PFSK-1 (cell line): ENCODE data around the gene ZBTB9.

Experiments
- FOXP2 ChIP-seq: optimal IDR thresholded peaks from 2 replicates; pipeline ENCODE3; 2011; ENCODE audit warnings: borderline replicate concordance, control low read depth, inconsistent platforms; ENCODE audit not compliant: insufficient read depth; ENCODE audit errors: extremely low read length, extremely low read depth
- POLR2AphosphoS5 ChIP-seq: IDR thresholded peaks from 2 replicates; pipeline ENCODE4 v1.6.1; 2012; ENCODE audit warnings: low read depth, mild to moderate bottlenecking, control low read depth, low read length, moderate library complexity
- REST ChIP-seq, 2 experiments: IDR thresholded peaks; 2 replicates each; pipeline versions ENCODE4 v1.6.1 to v1.8.0; 2011 to 2012; ENCODE audit warnings: low read depth in 2 of 2, low read length in 2 of 2, control low read depth in 1 of 2, inconsistent platforms in 1 of 2, mild to moderate bottlenecking in 1 of 2, moderate library complexity in 1 of 2; ENCODE audit not compliant: insufficient read depth in 1 of 2
- SIN3A ChIP-seq: IDR thresholded peaks from 2 replicates; pipeline ENCODE4 v1.6.1; 2012; ENCODE audit warnings: mild to moderate bottlenecking, low read length, moderate library complexity, borderline replicate concordance; ENCODE audit not compliant: insufficient read depth
- TAF1 ChIP-seq: IDR thresholded peaks from 2 replicates; pipeline ENCODE4 v1.6.1; 2012; ENCODE audit warnings: low read length, control low read depth, borderline replicate concordance; ENCODE audit not compliant: insufficient read depth

The ZBTB9 gene

GRCh38 chr6:33453393-33454008 is 875 bp upstream of the ZBTB9 start:
- TF ChIP-seq REST (IDR thresholded peaks at IDR 0.05; ENCODE audit: insufficient read depth in 1 of 2, low read depth in 2 of 2, low read length in 2 of 2) = no peak
- TF ChIP-seq SIN3A = no peak
- no peak for TF ChIP-seq TAF1
- TF ChIP-seq FOXP2 = no peak
- no peak for TF ChIP-seq POLR2AphosphoS5

- no peak for TF ChIP-seq FOXP2
- no peak for TF ChIP-seq POLR2AphosphoS5
- no peak for TF ChIP-seq REST (IDR thresholded peaks at IDR 0.05; ENCODE audit: insufficient read depth in 1 of 2, low read depth in 2 of 2, low read length in 2 of 2)
- TF ChIP-seq TAF1 = no peak
- no peak for TF ChIP-seq SIN3A
These were observed 675 bp downstream of the ZBTB9 start for GRCh38 chr6:33455051-33455450.

GRCh38 chr6:33456156-33456555 is 1.8 kb downstream of the ZBTB9 start:
- no peak for TF ChIP-seq SIN3A
- TF ChIP-seq POLR2AphosphoS5 = no peak
- TF ChIP-seq FOXP2 = no peak
- no peak for TF ChIP-seq TAF1
- TF ChIP-seq REST (IDR thresholded peaks at IDR 0.05; ENCODE audit: insufficient read depth in 1 of 2, low read depth in 2 of 2, low read length in 2 of 2) = no peak

GRCh38 chr6:33458676-33459075 is 4.3 kb downstream of the ZBTB9 start:
- TF ChIP-seq TAF1 = no peak
- no peak for TF ChIP-seq SIN3A
- no peak for TF ChIP-seq REST (IDR thresholded peaks at IDR 0.05; ENCODE audit: insufficient read depth in 1 of 2, low read depth in 2 of 2, low read length in 2 of 2)
- no peak for TF ChIP-seq FOXP2
- TF ChIP-seq POLR2AphosphoS5 = no peak

- no peak for TF ChIP-seq REST (IDR thresholded peaks at IDR 0.05; ENCODE audit: insufficient read depth in 1 of 2, low read depth in 2 of 2, low read length in 2 of 2)
- TF ChIP-seq TAF1 = no peak
- TF ChIP-seq SIN3A = no peak
- no peak for TF ChIP-seq FOXP2
- TF ChIP-seq POLR2AphosphoS5 = no peak
These were observed 4.8 kb downstream of the ZBTB9 start for GRCh38 chr6:33459226-33459625.
